IPS DF 4.7 (cell line): ENCODE data around the gene APP.
A peak's percentile ranks its signal among the peaks of the same experiment; 100 is the strongest.
"Not testable (repeated sequence)": the region's sequence is repeated elsewhere in the genome, so short reads cannot be mapped to it uniquely, and the experiment has no call there.

Experiments used
- DNase-seq: peaks from one replicate; pipeline ENCODE4 v3.0.0-alpha.2; 2013; ENCODE audit warnings: low spot score; ENCODE audit errors: extremely low read depth

Gene APP

DNA sequence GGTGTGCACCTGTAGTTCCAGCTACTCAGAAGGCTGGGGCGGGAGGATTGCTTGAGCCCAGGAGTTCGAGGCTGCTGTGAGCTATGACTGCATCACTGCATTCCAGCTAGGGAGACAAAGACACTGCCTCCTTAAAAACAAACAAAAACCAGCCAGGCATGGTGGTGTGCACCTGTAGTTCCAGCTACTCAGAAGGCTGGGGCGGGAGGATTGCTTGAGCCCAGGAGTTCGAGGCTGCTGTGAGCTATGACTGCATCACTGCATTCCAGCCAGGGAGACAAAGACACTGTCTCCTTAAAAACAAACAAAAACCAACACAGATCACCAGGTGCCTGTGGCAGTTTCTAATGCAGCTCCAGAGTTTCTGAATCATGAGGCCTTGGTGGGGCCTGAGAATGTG is 147.2 kb downstream of the APP start:
- not testable (repeated sequence) for DNase-seq

DNA sequence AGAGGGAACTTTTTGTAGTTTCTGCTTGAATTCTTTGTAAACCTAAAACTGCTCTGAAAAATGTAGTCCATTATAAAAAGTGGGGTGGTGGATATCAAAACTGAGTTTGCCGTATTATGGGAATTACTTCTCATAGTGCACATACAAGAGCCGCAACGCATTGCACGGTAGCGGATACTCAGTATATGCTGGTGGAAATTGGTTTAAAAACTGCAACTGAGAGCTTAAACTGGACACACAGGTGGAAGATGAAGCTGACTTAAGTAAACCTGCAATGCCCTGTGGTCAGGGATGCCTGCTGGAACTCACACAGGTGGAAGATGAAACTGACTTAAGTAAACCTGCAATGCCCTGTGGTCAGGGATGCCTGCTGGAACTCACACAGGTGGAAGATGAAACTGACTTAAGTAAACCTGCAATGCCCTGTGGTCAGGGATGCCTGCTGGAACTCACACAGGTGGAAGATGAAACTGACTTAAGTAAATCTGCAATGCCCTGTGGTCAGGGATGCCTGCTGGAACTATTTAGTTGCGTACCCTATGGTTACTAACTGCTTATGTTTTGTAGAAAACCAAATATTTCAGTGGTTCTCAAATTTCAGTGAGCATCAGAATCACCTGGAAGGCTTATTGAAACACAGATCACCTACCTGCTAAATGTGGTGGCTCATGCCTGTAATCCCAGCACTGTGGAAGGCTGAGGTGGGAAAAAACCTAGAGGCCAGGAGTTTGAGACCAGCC is 147.8 kb downstream of the APP start:
- DNase-seq: not testable (repeated sequence)

DNA sequence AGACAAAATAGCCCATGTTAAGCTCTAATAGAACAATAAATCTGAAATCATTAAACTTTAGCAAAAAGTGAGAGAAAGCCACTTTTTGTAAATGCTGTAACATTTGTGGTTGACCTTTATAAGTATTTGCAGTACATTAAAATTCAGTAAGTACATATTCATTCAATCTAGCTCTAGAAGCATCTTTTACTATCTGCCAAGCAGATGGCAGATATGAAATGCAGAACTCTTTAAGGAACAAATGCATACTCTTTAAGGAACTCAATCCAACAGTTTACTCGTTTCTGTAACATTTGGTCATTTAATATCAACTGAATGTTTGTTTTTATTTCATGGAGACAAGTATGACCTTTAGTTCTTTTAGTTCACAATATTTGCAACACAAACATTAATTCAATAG is 150.1 kb downstream of the APP start:
- DNase-seq: no peak

DNA sequence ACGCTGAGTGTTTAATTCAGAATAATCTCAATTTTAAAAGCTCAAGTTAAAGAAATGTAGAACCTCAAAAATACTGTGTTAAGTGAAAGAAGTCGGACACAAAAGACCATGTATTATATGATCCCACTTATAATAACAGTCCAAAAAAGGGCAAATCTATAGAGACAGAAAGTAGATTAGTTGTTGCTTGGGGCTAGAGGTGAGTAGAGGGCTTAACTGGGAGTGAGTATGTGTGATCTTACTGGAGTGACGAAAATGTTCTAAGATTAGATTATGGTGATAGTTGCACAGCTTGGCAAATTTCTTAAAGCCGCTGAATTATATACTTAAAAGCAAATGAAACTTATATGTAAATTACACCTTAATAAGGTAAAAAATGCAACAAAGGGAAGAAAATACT is 150.5 kb downstream of the APP start:
- no peak for DNase-seq

DNA sequence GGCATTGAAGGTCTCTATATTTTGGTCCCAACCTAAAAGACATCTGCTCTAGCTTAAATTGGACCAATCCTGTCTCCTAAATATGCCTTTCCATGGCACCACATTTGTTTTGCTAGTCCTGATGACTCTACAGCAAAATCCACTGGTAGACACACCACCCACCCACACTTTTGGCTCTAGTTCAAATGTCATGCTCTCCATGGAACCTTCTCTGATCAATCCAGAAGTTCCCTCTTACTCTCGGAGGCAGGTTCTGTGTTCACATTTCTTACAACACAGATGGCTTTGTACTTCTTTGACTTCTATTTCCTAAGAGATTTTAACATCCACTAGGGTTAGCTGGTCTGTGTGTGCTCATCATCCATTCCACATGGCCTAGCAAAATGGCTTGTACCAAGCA is 151.3 kb downstream of the APP start:
- DNase-seq: no peak

DNA sequence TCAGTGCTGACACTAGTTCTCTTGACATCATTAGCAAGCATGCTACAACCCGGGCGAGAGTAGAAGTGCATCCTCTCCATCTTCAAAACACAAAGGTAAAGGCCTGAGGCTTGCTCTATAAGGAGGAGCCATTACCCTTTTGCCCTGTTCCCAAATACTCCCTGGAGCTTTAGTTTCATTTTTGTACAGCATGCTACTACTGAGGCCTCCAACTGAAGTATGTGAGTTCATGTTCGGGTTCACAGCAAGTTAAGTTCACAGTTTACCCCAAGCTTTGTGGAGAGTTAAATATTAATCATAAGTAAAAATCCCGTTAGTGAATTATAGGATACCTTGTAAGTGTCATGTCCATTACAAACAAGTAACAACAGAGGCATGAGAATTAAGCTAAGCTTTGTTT is 156.6 kb downstream of the APP start:
- no peak for DNase-seq

DNA sequence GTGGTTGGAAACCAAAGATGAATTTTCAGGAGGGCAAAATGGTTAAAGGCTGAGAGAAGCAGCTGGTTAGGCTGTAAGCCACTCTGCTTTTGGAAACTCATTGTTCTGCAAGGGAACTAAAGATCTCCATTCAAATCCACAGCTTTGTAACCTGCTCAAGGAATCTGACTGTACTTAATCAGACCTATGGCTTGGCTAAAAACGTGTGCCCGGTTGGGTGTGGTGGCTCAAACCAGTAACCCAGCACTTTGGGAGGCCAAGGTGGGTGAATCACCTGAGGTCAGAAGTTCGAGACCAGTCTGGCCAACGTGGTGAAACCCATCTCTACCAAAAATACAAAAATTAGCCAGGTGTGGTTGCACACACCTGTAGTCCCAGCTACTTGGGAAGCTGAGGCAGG is 158.1 kb downstream of the APP start:
- not testable (repeated sequence) for DNase-seq

DNA sequence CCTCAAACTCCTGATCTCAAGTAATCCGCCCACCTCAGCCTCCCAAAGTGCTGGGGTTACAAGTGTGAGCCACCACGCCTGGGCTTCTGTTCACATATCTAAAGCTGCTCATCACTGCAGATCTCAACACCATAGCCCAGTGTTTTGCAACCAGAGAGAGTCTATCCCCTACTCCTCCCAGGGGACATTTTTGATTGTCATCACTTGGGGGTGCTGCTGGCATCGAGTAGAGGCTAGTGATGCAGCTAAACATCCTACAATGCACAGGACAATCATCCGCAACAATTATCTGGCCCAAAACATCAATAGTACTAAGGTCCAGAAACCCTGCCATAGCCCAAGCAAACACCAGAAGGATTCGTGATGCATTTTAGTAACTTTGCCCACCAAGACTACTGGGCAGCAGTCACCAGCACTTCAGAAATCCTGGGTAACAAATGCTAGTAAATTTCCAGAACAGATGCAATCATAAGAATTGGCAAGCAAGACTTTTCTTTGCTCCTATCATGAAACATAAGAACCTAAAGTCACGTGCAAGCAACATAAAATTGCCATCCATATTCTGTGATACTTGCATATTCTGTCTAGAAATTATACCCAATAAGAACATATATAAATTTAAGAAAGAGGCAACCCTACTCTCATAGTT is 159.2 kb downstream of the APP start:
- no peak for DNase-seq

DNA sequence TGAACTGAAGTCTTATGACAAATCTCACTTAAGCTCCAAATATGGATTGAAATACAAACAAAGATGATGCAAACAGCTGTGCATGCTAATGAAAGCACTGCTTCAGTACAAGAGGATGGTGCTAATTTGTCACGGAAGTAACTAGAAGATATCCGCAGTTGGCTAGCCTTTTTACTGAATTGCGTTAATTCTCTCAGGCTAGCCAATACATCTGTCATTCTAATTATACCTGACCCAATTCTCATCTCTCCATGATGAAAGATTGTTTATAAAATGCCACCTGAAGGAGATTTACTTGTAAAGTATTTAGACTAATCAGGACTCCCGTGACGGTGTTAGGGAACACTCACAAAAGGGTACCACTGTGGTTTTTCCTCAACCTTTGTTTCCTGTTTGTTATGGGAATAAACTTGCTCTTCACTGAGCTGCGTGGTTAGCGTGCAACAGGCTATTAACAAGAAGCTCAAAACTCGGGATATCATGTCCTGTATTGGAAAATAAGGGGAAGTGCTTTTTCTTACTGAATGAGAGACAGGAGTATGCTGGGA is 162.5 kb downstream of the APP start:
- no peak for DNase-seq

DNA sequence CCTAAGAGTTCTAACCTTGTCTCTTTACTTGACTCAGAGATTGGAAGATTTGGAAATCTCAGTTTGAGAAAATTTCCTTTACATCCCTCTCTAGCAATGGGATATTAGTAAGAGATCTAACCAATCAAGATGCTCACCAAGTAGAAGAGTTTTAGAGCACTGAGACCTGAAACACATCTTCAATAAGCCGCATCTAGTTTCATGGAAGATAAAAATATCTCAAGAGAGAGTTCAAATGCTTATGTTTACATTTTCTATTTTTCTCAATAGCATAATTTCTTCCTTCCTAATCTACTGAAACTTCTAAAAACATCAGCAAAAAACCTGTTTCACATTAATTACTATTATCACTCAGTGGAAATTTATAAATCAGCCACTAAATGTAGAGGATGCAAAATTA is 165.1 kb downstream of the APP start:
- DNase-seq: no peak

DNA sequence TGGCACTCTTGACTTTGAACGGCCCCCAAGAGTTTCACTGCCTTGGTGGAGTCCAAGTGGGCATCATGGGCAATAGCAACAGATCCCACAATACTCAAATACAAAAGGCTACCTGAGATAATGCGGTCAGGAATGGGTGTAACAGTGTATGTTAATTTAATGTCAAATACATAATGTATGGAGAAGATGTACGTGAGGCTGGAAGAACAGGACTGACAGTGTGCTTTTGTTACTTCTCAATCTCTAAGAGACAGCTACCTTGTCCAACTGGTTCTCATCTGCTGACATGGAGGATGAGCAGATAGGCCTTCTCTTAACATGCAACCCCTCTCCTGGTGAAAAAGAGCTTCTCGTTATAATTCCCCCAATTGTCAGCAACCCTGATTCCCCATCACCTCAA is 167.2 kb downstream of the APP start:
- DNase-seq: no peak

DNA sequence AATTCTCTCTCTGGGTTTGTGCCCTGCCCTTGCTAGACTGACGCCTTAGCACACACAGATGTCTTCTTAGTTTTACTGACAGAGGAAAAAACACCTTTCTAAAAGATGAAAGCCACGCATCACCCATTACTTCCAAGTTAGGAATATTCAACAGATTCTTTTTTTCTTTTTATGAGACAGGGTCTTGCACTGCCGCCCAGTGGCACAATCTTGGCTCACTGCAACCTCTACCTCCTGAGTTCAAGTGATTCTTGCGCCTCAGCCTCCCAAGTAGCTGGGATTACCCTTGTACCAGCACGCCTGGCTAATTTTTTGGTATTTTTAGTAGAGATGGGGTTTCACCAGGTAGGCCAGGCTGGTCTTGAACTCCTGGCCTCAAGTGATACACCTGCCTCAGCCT is 169.2 kb downstream of the APP start:
- no peak for DNase-seq

DNA sequence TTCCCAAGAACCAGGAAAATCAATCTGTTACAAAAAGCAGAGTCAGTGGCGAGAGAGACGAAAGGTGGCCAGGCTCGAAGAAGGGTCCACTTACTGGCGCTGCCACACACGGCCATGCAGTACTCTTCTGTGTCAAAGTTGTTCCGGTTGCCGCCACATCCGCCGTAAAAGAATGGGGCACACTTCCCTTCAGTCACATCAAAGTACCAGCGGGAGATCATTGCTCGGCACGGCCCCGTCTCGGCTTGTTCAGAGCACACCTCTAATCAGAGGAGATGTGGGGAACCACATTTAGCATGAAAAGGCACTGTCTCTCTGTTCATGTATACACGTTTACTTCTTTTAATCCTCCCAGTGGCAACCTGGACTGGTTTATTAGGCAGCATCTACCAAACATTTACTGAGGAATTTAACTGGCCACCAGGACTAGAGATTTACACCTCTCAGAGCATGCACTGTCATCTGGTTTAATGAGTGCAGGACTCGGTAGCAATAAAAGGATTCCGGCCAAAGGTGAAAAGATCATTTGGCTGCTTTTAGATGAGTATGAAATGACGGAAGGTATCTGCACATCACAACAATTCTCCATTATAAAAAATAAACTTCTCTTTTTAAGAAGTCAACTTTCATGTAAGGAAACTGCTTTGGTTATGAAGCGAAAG is 170.5 kb downstream of the APP start:
- DNase-seq: no peak

DNA sequence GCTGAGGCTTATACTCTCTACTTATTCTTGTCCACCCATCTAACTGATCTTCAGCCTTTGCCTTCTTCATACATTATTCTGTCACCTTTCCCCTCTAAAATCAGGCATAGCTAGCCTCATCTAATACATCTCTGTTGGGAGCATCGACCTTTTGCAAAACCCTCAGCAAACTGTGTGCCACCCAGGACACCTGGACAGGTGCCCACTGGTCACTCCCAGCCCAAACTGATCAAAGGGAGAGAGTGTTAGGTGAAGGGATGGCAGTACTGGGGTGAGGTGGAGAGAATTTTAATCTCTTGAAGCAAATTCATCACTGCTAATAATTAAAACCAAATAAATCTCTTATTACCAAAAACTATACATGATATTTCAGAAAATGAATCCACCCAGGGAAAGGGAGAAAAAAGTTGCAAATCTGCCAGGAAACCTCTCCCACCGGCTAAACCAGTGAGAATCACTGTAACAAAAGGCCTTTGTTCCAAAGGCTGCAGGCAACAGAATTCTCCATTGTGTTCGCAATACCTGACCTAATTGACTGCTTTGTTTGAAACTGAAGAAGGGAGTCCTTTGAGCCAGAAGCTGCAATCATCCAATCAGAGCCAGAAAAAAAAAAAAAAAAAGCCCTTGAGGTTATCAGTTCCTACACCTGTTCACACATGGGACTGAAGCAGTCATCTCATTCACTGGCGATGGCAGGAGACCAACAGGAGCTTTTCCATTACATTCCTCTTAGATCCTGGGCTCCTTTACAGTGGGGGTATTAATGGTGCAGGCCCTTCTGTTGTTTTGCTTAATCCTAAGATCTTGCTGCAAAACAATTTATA is 172.6 kb downstream of the APP start:
- DNase-seq: peak; percentile 82

DNA sequence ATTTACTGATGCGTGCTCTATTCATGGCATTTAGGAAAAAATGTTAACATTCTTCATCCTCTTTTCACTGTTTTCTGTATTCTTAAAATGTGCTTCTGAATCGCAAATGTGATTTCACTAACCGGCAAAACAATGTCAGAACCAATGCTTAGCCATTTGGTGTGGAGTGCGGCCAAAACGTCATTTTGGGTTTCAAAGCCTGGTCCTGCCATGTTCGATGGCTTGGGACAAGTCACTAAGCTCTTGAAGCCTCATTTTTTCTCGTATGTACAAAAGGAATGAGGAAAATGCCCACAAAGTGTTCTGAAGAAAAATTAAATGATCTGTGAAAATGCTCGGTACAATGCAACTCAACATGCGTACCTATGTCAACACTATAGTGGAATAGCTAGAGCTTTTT is 175.3 kb downstream of the APP start:
- no peak for DNase-seq

DNA sequence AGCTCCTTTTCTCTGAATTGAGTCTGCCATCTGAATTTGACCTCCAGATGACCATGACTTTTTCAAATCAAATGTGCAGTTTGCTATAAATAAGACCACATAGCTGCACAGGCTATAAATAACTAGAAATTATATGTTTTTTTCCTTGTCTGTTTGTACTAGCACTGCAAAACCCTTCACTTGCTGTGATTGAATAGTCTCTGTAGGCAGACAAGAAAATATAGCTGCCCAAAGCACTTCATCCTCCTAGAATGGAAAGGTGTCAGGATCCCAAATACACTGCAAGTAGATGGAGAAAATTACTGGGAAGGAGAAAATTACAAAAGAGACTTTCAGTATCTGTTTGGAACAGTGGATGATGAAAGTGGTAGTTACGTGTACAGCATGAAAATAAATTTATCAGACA is 175.8 kb downstream of the APP start:
- no peak for DNase-seq

DNA sequence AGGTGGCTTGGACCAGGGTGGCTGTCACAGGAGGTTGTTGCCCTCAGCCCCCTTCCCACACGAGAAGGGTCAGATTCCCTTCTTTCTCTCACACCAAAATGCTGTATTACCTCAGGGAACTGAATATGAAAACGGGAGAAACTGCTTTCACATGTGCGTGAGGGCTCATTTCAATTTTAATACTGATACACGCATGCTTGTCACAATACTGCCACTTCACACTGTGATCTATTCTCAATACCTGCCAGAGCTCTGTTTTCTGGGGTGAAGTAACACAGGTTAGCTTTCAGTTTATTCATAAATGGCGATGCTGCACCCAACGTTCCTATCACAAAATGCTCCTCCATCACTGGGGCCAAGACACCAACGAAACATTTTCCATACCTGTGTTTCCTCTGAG is 181.8 kb downstream of the APP start:
- DNase-seq: no peak

DNA sequence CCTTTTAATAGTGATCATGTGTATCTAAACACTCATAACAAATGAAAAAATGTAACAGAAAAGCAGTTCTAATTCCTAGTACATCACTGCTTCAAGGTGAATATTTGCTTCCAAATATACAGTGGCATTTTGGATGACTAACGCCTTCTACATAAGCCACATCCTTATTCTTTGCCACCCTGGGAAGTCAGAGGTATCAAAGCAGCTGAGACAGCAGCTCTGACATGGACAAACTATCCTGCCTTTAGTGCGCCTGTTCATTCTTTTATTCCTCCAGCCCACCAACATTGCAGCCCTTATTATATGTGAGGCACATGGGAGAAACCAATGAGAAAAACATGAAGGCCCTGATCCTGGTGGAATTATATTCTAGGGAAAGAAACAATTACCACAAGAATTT is 183.0 kb downstream of the APP start:
- no peak for DNase-seq

DNA sequence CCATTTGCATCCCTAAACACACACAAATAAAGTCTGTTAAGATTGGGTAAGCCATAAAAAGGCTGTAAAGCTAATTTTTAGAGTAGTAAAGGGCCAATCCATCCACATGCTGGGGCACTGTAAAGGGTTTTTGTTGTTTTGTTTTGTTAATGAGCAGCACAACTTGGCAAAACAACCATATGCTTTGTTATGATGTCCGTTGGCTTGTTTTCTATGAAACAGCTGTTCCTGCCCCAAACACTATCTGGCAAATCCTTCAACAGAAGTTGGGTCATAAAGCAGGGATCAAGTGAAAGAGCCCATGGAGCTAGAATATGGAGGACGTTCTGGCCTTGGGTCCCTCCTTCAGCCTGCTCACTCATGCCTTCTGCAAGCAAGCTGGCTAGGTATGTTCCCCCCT is 183.6 kb downstream of the APP start:
- no peak for DNase-seq

DNA sequence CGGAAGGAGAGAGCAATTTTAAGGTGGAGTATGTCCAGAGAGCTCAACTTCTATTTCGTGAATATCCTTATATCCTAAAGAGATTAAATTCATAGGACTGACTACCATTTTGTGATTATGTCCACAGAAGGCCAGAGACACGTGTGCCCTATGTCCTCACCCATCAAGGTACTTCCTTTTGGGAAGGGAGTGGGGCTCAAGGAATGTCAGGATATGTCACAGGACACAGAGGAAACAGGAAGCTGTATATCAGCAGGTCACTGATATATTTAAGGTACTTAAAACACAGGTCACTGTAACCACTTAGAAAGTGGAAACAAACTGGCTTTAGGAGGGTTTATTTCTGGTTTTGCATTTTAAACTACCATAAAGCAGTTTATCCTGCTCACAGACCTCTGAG is 184.6 kb downstream of the APP start:
- DNase-seq: no peak

DNA sequence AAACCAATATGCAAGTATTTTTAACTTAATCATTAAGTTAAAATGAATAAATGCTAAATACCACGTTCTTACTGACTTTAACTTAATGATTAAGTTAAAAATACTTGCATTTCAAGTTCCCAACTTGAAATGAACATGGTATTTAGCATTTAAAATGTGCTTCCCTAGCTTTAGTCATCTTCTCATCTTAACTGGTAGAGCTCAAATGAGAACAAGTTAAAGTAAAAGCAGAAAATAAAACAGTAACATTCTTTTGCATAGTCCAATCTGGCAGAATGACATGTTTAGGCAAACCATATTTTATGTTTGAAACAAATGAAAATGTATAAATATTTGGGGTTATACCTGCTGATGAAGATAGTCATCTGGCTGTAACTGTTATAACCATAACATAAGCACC is 186.0 kb downstream of the APP start:
- no peak for DNase-seq

DNA sequence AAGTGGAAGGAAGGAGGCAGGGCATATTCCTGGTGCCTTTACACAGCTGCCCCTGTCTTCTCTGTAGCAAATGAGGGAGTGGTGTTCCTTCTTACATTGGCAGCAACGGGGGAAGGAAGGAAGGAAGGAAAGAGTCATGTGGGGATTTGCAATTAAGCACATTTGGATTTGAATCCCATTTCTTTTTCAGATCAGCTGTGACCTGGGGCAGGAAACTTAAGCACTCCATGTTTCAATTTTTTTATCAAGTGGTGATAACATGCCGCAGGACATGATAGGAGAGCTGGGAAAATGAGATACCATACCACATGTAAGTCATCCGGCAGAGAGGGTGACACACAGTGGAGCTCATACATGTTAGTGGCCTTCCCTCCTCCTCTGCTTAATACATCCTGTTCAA is 186.8 kb downstream of the APP start:
- no peak for DNase-seq
